ENCODE data around the gene GRM1.

Gene GRM1

GRCh38 chr6:146381486-146381885 lies 352.6 kb downstream of the GRM1 start:
- DNase-seq (ENCODE audit: low spot score): no peak

GRCh38 chr6:146388736-146389364 lies 360.0 kb downstream of the GRM1 start:
- DNase-seq (ENCODE audit: low spot score): no peak

- no peak for DNase-seq (ENCODE audit: low spot score)
Observed at GRCh38 chr6:146389740-146390139, 360.9 kb downstream of the GRM1 start.

- DNase-seq (ENCODE audit: low spot score): no peak
Observed at GRCh38 chr6:146397638-146398037, 368.8 kb downstream of the GRM1 start.

- DNase-seq (ENCODE audit: low spot score): no peak
Observed at GRCh38 chr6:146402476-146402875, 373.6 kb downstream of the GRM1 start.

GRCh38 chr6:146408583-146408982 lies 379.7 kb downstream of the GRM1 start:
- no peak for DNase-seq (ENCODE audit: low spot score)

- DNase-seq (ENCODE audit: low spot score): no peak
Observed at GRCh38 chr6:146410851-146411595, 382.2 kb downstream of the GRM1 start.

- DNase-seq (ENCODE audit: low spot score): no peak
Observed at GRCh38 chr6:146419576-146419975, 390.7 kb downstream of the GRM1 start.

GRCh38 chr6:146420255-146420654 lies 391.4 kb downstream of the GRM1 start:
- DNase-seq (ENCODE audit: low spot score): no peak

GRCh38 chr6:146422789-146423375 lies 394.0 kb downstream of the GRM1 start:
- no peak for DNase-seq (ENCODE audit: low spot score)

GRCh38 chr6:146423452-146423851 lies 394.6 kb downstream of the GRM1 start:
- DNase-seq (ENCODE audit: low spot score): no peak

GRCh38 chr6:146426516-146426915 lies 397.7 kb downstream of the GRM1 start:
- DNase-seq (ENCODE audit: low spot score): no peak

- DNase-seq (ENCODE audit: low spot score): no peak
Observed at GRCh38 chr6:146429831-146430230, 401.0 kb downstream of the GRM1 start.

GRCh38 chr6:146433881-146434731 lies 405.2 kb downstream of the GRM1 start:
- DNase-seq (ENCODE audit: low spot score): no peak

GRCh38 chr6:146434732-146435390 lies 406.0 kb downstream of the GRM1 start:
- no peak for DNase-seq (ENCODE audit: low spot score)

GRCh38 chr6:146441907-146442306 lies 413.0 kb downstream of the GRM1 start:
- no peak for DNase-seq (ENCODE audit: low spot score)

GRCh38 chr6:146444189-146444588 lies 415.3 kb downstream of the GRM1 start:
- DNase-seq (ENCODE audit: low spot score): no peak

- no peak for DNase-seq (ENCODE audit: low spot score)
Observed at GRCh38 chr6:146445233-146445632, 416.4 kb downstream of the GRM1 start.

GRCh38 chr6:146456886-146457285 lies 428.0 kb downstream of the GRM1 start:
- DNase-seq (ENCODE audit: low spot score): no peak

GRCh38 chr6:146460941-146461340 lies 432.1 kb downstream of the GRM1 start:
- DNase-seq (ENCODE audit: low spot score): no peak

GRCh38 chr6:146470091-146470770 lies 441.4 kb downstream of the GRM1 start:
- no peak for DNase-seq (ENCODE audit: low spot score)
